H54 (cell line): Measurements from ENCODE around the gene RASSF4.

Experiments used
- DNase-seq: peaks from one replicate; pipeline ENCODE4 v3.0.0; 2011; ENCODE audit warnings: low spot score, mixed read lengths; ENCODE audit not compliant: insufficient read length
- FAIRE-seq: peaks from 3 replicates; lab custom pipeline; 2011; peaks lifted over from hg19 to GRCh38; lab: Jason Lieb, UNC
- POLR2A ChIP-seq: IDR thresholded peaks from 2 replicates; pipeline ENCODE4 v1.6.1; 2011; ENCODE audit warnings: low read depth, mild to moderate bottlenecking, low read length

Gene RASSF4

GRCh38 chr10:44933451-44934321, 25.9 kb upstream of the RASSF4 start:
- DNase-seq (no peak), FAIRE-seq (no peak)
- no peak for TF ChIP-seq POLR2A

GRCh38 chr10:44934416-44935200, 25.0 kb upstream of the RASSF4 start:
- DNase-seq: no peak
- TF ChIP-seq POLR2A: no peak
- FAIRE-seq: no peak

GRCh38 chr10:44935201-44935965, 24.2 kb upstream of the RASSF4 start:
- no peak for FAIRE-seq
- TF ChIP-seq POLR2A: no peak
- no peak for DNase-seq

- TF ChIP-seq POLR2A: no peak
- FAIRE-seq (no peak), DNase-seq (no peak)
Measured at GRCh38 chr10:44935966-44936295, 23.7 kb upstream of the RASSF4 start.

- no peak for TF ChIP-seq POLR2A
- DNase-seq: no peak
- FAIRE-seq: no peak
Measured at GRCh38 chr10:44936314-44936975, 23.2 kb upstream of the RASSF4 start.

DNA sequence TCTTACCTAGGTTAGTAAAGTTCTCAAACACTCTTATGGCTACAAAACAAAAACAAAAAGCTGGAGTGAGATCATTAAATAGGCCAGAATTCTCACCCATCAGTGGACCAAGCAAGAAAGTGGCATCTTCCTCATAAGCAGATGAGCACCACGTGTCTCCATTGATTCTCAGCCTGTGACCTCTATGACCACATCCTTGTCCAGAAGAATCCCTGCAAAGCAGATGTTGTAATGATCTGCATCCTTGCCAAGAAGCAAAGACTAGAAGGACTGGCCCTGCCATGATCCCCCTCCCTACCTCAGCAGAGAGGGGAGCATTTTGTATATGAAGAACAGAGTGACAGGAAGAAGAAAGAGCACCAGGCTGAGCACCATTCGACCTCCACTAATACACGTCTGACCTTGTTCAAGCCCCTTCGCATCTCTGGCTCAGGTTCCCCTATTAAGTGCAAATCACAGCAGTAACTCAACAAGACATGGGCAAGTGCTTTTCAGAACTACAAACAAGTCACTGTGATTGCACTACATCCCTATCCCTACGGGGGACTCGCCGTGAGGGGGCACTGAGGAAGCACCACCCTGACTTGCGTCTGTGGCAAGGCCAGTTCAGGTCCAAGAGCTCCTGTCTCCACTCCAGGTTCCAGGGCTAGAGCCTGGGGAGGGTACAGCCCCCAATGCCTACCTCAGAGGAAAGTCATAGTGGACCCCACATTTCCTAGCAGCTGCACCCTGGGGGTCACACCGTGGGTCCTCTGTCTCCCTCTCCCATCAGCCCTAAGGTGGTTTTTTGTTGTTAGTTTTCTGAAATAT, 22.2 kb upstream of the RASSF4 start:
- no peak for FAIRE-seq
- TF ChIP-seq POLR2A: no peak

GRCh38 chr10:44938956-44939355, 20.6 kb upstream of the RASSF4 start:
- no peak for TF ChIP-seq POLR2A
- FAIRE-seq: no peak
- DNase-seq: no peak

More for the DNA sequence above, 22.2 kb upstream of the RASSF4 start:
- DNase-seq: no peak

DNA sequence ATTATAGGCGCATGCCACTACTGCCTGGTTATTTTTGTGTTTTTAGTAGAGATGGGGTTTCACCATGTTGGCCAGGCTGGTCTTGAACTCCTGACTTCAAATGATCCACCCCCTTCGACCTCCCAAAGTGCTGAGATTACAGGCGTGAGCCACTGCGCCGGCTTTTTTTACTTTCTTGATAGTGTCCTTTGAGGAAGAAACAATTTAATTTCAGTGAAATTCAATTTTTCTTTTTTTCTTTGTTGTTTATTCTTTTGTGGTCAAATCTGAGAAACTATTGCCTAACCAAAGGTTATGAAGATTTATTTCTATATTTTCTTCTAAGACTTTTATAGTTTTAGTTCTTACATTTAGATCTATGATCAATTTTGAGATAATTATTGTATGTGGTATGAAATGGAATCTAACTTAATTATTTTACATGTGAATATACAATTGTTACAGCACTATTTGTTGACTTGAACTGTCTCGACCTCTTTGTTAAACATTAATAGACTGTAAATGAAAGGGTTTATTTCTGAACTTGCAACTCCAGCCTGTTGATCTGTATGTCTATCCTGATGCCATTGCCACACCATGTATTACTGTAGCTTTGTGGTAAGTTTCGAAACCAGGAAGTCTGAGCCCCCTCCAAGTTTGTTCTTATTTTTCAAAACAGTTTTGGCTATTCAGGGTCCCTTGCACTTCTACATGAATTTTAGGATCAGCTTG, 19.8 kb upstream of the RASSF4 start:
- DNase-seq: no peak
- FAIRE-seq: no peak
- TF ChIP-seq POLR2A: no peak

GRCh38 chr10:44944354-44944753, 15.2 kb upstream of the RASSF4 start:
- no peak for FAIRE-seq
- TF ChIP-seq POLR2A: no peak

DNA sequence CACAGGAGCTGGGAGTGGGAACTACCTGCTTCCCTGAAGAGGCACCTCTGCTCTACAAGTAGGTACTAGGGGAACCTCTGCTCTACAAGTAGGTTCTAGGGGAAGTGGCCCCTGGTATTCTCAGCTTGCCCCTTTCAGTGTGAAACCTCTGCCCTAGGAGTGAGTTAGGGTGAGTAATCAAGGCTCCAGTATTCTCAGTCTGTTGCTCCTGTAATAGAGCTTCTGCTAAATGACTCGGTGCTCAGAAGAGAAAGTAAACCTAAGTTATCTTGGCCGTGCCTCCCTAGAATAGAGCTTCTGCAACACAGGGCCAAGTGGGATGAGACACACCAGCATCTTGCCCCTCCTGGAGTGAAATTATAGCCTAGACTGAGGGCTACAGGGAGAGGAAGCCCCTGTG, 13.4 kb upstream of the RASSF4 start:
- no peak for TF ChIP-seq POLR2A
- DNase-seq: no peak
- FAIRE-seq: no peak

More at GRCh38 chr10:44944354-44944753, 15.2 kb upstream of the RASSF4 start:
- no peak for DNase-seq

- no peak for FAIRE-seq
- TF ChIP-seq POLR2A: no peak
- DNase-seq: no peak
Measured at GRCh38 chr10:44947371-44948152, 12.0 kb upstream of the RASSF4 start.

DNA sequence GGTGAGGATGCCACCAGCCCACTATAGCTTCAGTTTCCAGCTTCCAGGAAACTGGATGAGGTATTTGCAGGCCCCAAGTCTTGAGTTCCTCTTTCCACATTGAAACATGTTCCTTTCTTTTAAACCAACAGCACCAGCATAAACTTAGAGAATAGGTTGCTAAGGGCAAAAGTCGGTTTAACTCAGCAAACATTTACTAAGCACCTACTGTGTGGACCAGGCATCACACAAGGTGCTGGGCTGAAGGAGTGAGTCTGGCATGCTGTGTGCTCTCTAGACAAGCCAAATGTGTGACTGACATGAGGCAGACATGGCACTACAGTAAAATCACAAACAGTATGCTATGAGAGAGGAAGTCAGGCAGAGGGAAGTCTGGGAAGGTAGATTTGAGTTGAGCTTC, 11.0 kb upstream of the RASSF4 start:
- FAIRE-seq (no peak), DNase-seq (no peak)
- no peak for TF ChIP-seq POLR2A
